ENCODE measurements around the gene KLHL29.
A peak's percentile ranks its signal among the peaks of the same experiment; 100 is the strongest.

Gene KLHL29

GRCh38 chr2:23525137-23525765, 140.3 kb downstream of the KLHL29 start:
- ATAC-seq (replicated peaks) (no peak), DNase-seq (no peak)
- H3K4me1 Mint-ChIP-seq (ENCODE audit: low read depth in 2 of 2), result peaks cover 2 to 6% of the 10 kb centered on the region in 2 donors
- no peaks in the 10 kb centered on the region for H3K36me3 Mint-ChIP-seq (ENCODE audit: insufficient read depth)
- peaks cover 13 to 20% of the 10 kb centered on the region in 2 donors for H3K27me3 Mint-ChIP-seq
- no peaks in the 10 kb centered on the region for H3K9me3 Mint-ChIP-seq
- H3K27ac Mint-ChIP-seq, result no peak overlapping the region
- H3K4me3 Mint-ChIP-seq, result no peak overlapping the region

GRCh38 chr2:23526114-23526513, 141.1 kb downstream of the KLHL29 start:
- peak overlapping the region in 1 of 2 donors; percentile 82 for H3K27ac Mint-ChIP-seq
- DNase-seq (no peak), ATAC-seq (replicated peaks) (no peak)
- H3K4me3 Mint-ChIP-seq, result no peak overlapping the region
- H3K9me3 Mint-ChIP-seq, result no peaks in the 10 kb centered on the region
- H3K4me1 Mint-ChIP-seq (ENCODE audit: low read depth in 2 of 2), result peaks cover 2 to 6% of the 10 kb centered on the region in 2 donors
- peaks cover 13 to 20% of the 10 kb centered on the region in 2 donors for H3K27me3 Mint-ChIP-seq
- no peaks in the 10 kb centered on the region for H3K36me3 Mint-ChIP-seq (ENCODE audit: insufficient read depth)

- no peak for ATAC-seq (replicated peaks)
- H3K4me1 Mint-ChIP-seq (ENCODE audit: low read depth in 2 of 2), result peaks cover 2 to 6% of the 10 kb centered on the region in 2 donors
- DNase-seq, result no peak
- no peak overlapping the region for H3K27ac Mint-ChIP-seq
- H3K4me3 Mint-ChIP-seq, result no peak overlapping the region
- H3K9me3 Mint-ChIP-seq, result no peaks in the 10 kb centered on the region
- peaks cover 12 to 20% of the 10 kb centered on the region in 2 donors for H3K27me3 Mint-ChIP-seq
- H3K36me3 Mint-ChIP-seq (ENCODE audit: insufficient read depth), result no peaks in the 10 kb centered on the region
Observed at GRCh38 chr2:23526835-23527790, 142.1 kb downstream of the KLHL29 start.

GRCh38 chr2:23528171-23528570, 143.2 kb downstream of the KLHL29 start:
- Mint-ChIP-seq H3K4me1 (ENCODE audit: low read depth in 2 of 2) (peaks cover 12 to 16% of the 10 kb centered on the region in 2 donors), H3K36me3 (ENCODE audit: insufficient read depth) (no peaks in the 10 kb centered on the region), H3K9me3 (no peaks in the 10 kb centered on the region), H3K27ac (no peak overlapping the region), H3K27me3 (peaks cover 7 to 20% of the 10 kb centered on the region in 2 donors), H3K4me3 (no peak overlapping the region)
- DNase-seq (no peak), ATAC-seq (replicated peaks) (no peak)

- H3K4me3 Mint-ChIP-seq, result no peak overlapping the region
- ATAC-seq (replicated peaks), result no peak
- peaks cover 7 to 20% of the 10 kb centered on the region in 2 donors for H3K27me3 Mint-ChIP-seq
- H3K27ac Mint-ChIP-seq, result no peak overlapping the region
- H3K9me3 Mint-ChIP-seq, result no peaks in the 10 kb centered on the region
- DNase-seq, result no peak
- H3K4me1 Mint-ChIP-seq (ENCODE audit: low read depth in 2 of 2), result peaks cover 12 to 16% of the 10 kb centered on the region in 2 donors
- H3K36me3 Mint-ChIP-seq (ENCODE audit: insufficient read depth), result no peaks in the 10 kb centered on the region
Observed at GRCh38 chr2:23528690-23529089, 143.7 kb downstream of the KLHL29 start.

GRCh38 chr2:23529659-23530058, 144.7 kb downstream of the KLHL29 start:
- no peak overlapping the region for H3K27ac Mint-ChIP-seq
- H3K9me3 Mint-ChIP-seq, result no peaks in the 10 kb centered on the region
- peaks cover 7 to 20% of the 10 kb centered on the region in 2 donors for H3K27me3 Mint-ChIP-seq
- no peak for ATAC-seq (replicated peaks)
- no peak for DNase-seq
- H3K4me3 Mint-ChIP-seq, result no peak overlapping the region
- no peaks in the 10 kb centered on the region for H3K36me3 Mint-ChIP-seq (ENCODE audit: insufficient read depth)
- peaks cover 12 to 16% of the 10 kb centered on the region in 2 donors for H3K4me1 Mint-ChIP-seq (ENCODE audit: low read depth in 2 of 2)

- DNase-seq, result no peak
- Mint-ChIP-seq H3K27me3 (peaks cover 7 to 20% of the 10 kb centered on the region in 2 donors), H3K4me1 (ENCODE audit: low read depth in 2 of 2) (peaks cover 12 to 16% of the 10 kb centered on the region in 2 donors), H3K36me3 (ENCODE audit: insufficient read depth) (no peaks in the 10 kb centered on the region), H3K9me3 (no peaks in the 10 kb centered on the region), H3K4me3 (peak overlapping the region in 1 of 2 donors; percentile 7), H3K27ac (peak overlapping the region in 1 of 2 donors; percentile 28)
- no peak for ATAC-seq (replicated peaks)
Observed at GRCh38 chr2:23530206-23530908, 145.4 kb downstream of the KLHL29 start.

GRCh38 chr2:23530909-23531276, 145.9 kb downstream of the KLHL29 start:
- Mint-ChIP-seq H3K9me3 (no peaks in the 10 kb centered on the region), H3K4me1 (ENCODE audit: low read depth in 2 of 2) (peaks cover 12 to 14% of the 10 kb centered on the region in 2 donors), H3K4me3 (peak overlapping the region in 1 of 2 donors; percentile 7), H3K27ac (peak overlapping the region in 1 of 2 donors; percentile 28), H3K27me3 (peaks cover 4 to 17% of the 10 kb centered on the region in 2 donors), H3K36me3 (ENCODE audit: insufficient read depth) (no peaks in the 10 kb centered on the region)
- ATAC-seq (replicated peaks), result no peak
- no peak for DNase-seq

- Mint-ChIP-seq H3K27ac (peak overlapping the region in 1 of 2 donors; percentile 28), H3K36me3 (ENCODE audit: insufficient read depth) (no peaks in the 10 kb centered on the region), H3K4me3 (no peak overlapping the region), H3K27me3 (peaks cover under 1 to 13% of the 10 kb centered on the region in 2 donors), H3K4me1 (ENCODE audit: low read depth in 2 of 2) (peaks cover 11 to 12% of the 10 kb centered on the region in 2 donors), H3K9me3 (no peaks in the 10 kb centered on the region)
- no peak for DNase-seq
- no peak for ATAC-seq (replicated peaks)
Observed at GRCh38 chr2:23531280-23531679, 146.3 kb downstream of the KLHL29 start.

GRCh38 chr2:23531881-23532280, 146.9 kb downstream of the KLHL29 start:
- Mint-ChIP-seq H3K27ac (peak overlapping the region; percentile 84 to 93), H3K9me3 (no peaks in the 10 kb centered on the region), H3K4me3 (peak overlapping the region; percentile 72 to 85), H3K36me3 (ENCODE audit: insufficient read depth) (no peaks in the 10 kb centered on the region), H3K27me3 (peaks cover 0 to 7% of the 10 kb centered on the region in 2 donors), H3K4me1 (ENCODE audit: low read depth in 2 of 2) (peaks cover 10 to 11% of the 10 kb centered on the region in 2 donors)
- no peak for DNase-seq
- ATAC-seq (replicated peaks), result no peak

- Mint-ChIP-seq H3K36me3 (ENCODE audit: insufficient read depth) (no peaks in the 10 kb centered on the region), H3K4me1 (ENCODE audit: low read depth in 2 of 2) (peaks cover 10 to 11% of the 10 kb centered on the region in 2 donors), H3K27me3 (no peaks in the 10 kb centered on the region), H3K4me3 (peak overlapping the region; percentile 72 to 85), H3K9me3 (no peaks in the 10 kb centered on the region), H3K27ac (peak overlapping the region; percentile 84 to 93)
- no peak for DNase-seq
- peak; percentile 37 for ATAC-seq (replicated peaks)
Observed at GRCh38 chr2:23532391-23533337, 147.7 kb downstream of the KLHL29 start.

GRCh38 chr2:23533338-23533695, 148.3 kb downstream of the KLHL29 start:
- H3K27ac Mint-ChIP-seq, result peak overlapping the region in 1 of 2 donors; percentile 93

More at GRCh38 chr2:23533338-23533695, 148.3 kb downstream of the KLHL29 start:
- Mint-ChIP-seq H3K9me3 (no peaks in the 10 kb centered on the region), H3K4me1 (ENCODE audit: low read depth in 2 of 2) (peaks cover 10 to 11% of the 10 kb centered on the region in 2 donors), H3K36me3 (ENCODE audit: insufficient read depth) (no peaks in the 10 kb centered on the region), H3K4me3 (peak overlapping the region in 1 of 2 donors; percentile 85), H3K27me3 (no peaks in the 10 kb centered on the region)
- no peak for DNase-seq
- ATAC-seq (replicated peaks), result no peak
